GM19351 (cell line): Measurements from ENCODE around the gene FAM83D.
A peak's percentile ranks its signal among the peaks of the same experiment; 100 is the strongest.

Source experiments
- ATAC-seq: cut with Tn5 transposase; IDR thresholded peaks from one replicate; pipeline ENCODE4 v1.9.1; 2021; ENCODE audit warnings: mild to moderate bottlenecking, moderate library complexity; ENCODE audit not compliant: unreplicated experiment

The FAM83D gene

GRCh38 chr20:38894091-38894847 lies 31.9 kb upstream of the FAM83D start:
- no peak for ATAC-seq

DNA sequence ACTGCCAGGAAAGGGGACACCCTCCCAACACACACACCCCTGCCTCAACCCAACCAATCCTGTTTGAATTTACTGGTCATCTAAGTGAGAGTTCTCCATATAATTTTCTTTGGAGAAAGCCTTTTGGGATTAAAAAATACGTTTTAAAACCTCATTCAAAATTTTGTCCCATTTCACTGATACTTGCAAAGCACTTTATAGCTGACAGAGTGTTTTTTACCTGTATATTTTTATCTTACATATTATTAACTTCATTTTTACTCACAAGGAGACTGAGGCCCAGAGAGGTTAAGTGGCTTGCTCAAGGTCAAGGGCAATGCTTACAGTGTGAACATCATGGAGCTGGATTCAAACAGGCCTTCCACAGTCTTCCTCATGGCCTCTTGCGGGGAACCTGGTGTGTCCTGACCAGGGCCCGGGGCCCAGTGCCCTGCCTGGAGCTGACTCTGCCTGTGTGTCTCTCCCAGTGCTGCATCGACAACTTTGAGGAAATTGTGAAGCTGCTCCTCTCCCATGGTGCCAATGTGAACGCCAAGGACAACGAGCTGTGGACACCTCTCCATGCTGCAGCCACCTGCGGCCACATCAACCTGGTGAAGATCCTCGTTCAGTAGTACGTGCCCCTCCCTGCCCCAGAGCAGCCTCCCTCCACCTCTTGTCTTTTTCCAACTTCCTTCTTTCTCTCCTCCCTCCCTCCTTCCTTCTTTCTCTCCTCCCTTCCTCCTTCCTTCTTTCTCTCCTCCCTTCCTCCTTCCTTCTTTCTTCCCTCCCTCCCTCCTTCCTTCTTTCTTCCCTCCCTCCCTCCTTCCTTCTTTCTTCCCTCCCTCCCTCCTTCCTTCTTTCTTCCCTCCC lies 30.9 kb upstream of the FAM83D start:
- ATAC-seq = no peak

GRCh38 chr20:38896009-38896594 lies 30.1 kb upstream of the FAM83D start:
- no peak for ATAC-seq

DNA sequence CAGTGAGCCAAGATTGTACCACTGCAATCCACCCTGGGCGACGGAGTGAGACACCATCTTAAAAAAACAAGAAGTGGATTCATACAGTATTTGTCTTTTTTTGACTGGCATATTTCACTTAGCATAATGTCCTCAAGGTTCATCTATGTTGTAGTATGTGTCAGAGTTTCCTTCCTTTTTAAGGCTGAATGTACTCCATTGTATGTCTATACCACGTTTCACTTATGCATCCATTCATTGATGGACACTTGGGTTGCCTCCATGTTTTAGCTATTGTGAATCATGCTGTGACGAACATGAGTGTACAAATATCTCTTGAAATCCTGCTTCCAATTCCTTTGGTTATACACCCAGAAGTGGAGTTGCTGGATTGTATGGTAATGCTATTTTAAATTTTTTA lies 28.9 kb upstream of the FAM83D start:
- no peak for ATAC-seq

DNA sequence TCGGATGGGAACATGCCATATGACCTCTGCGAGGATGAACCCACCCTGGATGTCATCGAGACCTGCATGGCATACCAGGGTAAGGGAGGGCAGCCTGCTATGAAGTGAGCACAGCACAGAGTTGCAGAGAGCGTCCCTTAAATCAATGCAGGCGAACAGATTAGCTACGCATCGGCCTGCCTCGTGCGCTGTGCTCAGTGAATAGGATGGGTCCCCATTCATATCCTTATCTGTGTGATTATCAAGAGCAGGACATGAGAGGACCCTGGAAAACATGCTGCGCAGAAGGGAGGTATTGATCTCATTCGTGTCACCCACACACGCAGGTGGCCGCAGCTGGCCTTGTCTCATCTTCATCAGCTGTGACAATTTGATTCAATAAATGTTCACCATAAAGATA lies 25.6 kb upstream of the FAM83D start:
- ATAC-seq = no peak

GRCh38 chr20:38902601-38903000 lies 23.6 kb upstream of the FAM83D start:
- no peak for ATAC-seq

GRCh38 chr20:38903335-38903734 lies 22.9 kb upstream of the FAM83D start:
- ATAC-seq = no peak

DNA sequence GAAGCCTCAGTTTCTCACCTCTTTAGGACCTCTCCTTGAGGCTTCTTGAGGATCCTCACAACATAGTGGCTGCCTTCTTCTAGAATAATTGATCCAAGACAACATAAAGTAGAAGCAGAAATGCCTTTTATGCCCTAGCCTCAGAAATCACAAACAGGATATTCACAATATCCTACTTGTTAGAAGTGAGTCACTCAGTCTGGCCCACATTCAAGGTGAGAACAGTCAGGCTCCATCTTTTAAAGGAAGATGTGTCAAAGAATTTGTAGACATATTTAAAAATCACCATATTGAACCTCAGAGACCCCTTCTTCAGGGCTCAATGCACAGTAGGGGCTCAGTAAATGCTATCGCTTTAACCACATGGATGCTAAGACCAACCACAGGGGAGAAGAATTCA lies 20.8 kb upstream of the FAM83D start:
- ATAC-seq = no peak

- no peak for ATAC-seq
Measured at GRCh38 chr20:38907918-38908677, 18.1 kb upstream of the FAM83D start.

DNA sequence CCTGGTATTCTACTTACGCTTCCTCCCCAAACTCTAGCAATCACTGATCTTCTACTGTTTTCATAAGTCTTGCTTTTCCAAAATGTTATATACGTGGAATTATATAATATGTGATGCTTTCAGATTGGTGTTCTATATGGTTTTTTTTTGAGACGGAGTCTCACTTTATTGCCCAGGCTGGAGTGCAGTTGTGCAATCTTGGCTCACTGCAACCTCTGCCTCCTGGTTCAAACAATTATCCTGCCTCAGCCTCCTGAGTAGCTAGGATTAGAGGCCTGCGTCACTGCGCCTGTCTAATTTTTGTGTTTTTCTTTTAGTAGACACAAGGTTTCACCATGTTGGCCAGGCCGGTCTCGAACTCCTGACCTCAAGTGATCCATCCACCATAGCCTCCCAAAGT lies 10.9 kb upstream of the FAM83D start:
- ATAC-seq = no peak

GRCh38 chr20:38917657-38918056 lies 8.6 kb upstream of the FAM83D start:
- ATAC-seq = no peak

GRCh38 chr20:38918172-38918571 lies 8.0 kb upstream of the FAM83D start:
- no peak for ATAC-seq

GRCh38 chr20:38919683-38920082 lies 6.5 kb upstream of the FAM83D start:
- no peak for ATAC-seq

DNA sequence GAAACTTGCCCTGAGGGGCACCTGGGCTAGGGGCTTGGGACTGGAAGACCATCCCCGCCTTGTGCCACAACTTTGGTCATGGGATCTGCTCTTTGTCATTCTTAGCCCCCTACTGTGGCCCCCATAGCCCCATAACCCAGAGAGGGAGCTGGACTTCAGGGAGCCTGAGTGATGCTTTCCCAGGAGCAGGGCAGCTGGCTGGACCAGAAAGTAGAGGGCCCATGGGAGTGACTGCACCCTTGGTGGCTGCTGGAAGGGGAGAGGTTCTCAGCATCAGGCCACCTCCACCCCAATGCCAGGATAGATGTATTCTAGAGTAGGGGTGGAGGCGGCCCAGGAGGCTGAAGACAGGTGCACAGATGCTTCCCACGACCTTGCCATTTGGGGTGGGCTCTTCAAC lies 5.8 kb upstream of the FAM83D start:
- no peak for ATAC-seq

- no peak for ATAC-seq
Measured at GRCh38 chr20:38920851-38921250, 5.4 kb upstream of the FAM83D start.

- no peak for ATAC-seq
Measured at GRCh38 chr20:38924718-38925117, 1.5 kb upstream of the FAM83D start.

GRCh38 chr20:38926934-38927616 lies 858 bp downstream of the FAM83D start:
- ATAC-seq = peak; percentile 1

- ATAC-seq = no peak
Measured at GRCh38 chr20:38927902-38928578, 1.8 kb downstream of the FAM83D start.

DNA sequence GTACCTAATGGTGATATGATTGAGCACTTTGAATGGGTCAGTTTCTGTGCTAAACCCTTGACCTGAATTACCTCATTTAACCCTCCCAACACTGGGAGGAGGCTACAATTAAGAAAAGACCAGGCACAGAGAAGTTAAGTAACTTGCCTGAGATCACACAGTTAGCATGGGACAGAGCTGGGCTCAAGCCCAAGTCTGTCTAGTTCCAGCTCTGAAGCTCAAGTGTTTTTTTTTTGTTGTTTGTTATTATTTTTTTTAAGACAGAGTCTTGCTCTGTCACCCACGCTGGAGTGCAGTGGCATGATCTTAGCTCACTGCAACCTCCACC lies 4.0 kb downstream of the FAM83D start:
- ATAC-seq = no peak

DNA sequence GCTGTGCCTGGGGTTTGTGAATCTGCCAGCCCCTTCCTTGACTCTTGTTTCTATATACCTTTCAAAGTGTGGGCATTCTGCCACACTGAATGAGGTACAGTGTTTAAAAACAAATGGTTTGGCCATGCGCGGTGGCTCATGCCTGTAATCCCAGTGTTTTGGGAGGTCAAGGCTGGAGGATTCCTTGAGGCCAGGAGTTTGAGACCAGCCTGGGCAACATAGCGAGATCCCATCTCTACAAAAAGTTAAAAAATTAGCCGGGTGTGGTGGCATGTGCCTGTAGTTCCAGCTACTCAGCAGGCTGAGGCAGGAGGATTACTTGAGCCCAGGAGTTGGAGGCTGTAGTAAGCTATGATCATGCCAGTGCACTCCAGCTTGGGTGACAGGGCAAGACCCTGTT lies 5.8 kb downstream of the FAM83D start:
- ATAC-seq = no peak
